ENCODE measurements around the gene AXIN2.
A peak's percentile ranks its signal among the peaks of the same experiment; 100 is the strongest.

AXIN2 gene

DNA sequence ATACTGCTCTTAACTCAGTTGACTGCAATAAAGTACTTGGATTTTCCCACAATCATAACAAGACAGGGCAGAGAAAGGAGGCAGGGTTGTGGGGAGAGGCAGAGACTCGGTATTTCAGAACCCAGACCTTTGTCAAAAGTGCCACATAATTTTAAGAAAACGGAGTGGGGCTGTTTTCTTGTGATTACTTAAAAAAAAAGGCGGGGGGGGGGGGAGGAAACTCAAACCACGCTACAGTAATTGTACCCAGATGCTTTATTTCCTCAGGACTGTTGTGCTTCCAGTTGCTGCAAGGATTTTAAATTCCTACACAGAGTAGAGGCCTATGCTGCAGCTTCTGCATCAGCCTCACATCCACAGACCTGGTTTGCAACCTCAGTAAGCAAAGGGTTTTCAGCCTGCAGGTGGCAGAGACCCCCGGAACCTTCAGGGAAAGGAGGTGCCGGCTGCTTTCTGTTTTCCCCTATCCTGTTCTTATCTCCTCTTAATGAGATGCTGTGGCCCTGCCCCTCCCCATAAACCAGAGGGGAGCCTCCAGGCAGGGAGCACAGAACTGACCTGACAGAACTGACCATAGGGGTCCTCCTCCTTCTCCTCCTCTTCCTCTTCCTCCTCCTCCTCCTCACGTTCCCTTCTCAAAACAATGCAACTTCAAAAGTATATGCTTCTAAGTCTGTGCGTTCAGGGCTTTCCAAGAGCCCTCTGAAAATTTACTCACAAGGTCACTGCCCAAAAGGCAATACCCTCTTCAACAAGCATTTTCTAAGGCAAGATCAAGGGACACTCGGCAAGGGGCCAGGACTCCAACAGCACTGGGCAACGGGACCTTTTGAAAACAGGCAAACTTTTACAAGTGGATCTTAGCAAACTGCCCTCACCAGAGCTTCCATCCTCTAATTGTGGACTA lies 7.5 kb downstream of the AXIN2 start:
- DNase-seq = peak; percentile 32

GRCh38 chr17:65553009-65553645 lies 8.3 kb downstream of the AXIN2 start:
- DNase-seq = no peak

- DNase-seq = no peak
Measured at GRCh38 chr17:65552214-65552613, 9.2 kb downstream of the AXIN2 start.

DNA sequence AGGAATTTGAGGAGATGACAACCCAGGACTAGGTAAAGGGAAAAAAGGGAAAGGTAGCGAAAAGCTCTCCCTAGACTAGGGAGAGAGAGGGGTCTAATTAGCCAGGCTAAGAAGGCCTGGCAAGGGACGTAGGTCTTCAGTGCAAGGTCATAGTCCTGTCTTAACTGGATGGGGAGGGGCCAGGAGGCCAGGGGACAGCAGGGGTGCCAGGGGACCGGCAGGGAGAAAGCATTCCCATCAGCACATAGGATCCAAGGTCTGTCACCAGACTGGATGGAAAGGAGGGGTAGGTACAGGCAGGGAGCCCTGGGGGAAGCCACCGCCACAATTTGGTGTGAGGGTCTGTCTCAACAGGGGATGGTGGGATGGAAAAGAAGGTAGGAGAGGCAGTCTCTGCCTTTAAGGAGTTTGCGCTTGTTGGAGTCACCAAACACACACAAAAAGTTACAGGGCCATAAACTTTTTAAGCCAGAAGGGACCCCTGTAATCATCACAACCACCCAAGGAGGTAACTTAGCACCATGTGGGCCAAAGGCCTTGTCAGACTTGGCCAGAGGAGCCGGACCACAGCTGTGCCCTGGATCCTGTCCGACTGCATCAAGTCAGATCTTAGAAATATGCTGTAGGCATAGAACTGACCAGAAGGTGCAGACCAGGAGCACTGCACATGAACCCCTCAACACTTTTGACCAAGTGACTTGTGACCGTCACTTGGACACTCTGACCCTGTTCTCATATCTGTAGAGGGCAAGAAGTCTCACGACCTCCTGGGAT lies 10.0 kb downstream of the AXIN2 start:
- no peak for DNase-seq

DNA sequence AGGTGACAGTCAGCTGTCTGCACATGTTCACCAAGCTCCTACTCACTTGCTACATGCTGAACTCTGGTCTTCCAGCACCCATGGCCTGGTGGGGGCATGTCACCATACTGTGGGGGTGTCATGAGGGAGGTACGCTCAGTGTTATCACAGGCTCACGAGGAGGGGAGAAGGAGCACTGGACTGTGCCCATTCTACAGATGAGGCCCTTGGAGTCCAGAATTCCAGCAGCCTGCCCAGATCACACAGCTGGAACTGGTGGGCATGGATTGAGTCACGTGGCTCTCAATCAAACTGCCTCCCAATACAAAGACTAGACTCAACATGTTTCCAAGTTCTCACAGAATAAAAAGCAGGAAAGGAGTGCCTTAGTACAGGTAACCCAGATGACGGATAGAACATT lies 10.7 kb downstream of the AXIN2 start:
- no peak for DNase-seq

DNA sequence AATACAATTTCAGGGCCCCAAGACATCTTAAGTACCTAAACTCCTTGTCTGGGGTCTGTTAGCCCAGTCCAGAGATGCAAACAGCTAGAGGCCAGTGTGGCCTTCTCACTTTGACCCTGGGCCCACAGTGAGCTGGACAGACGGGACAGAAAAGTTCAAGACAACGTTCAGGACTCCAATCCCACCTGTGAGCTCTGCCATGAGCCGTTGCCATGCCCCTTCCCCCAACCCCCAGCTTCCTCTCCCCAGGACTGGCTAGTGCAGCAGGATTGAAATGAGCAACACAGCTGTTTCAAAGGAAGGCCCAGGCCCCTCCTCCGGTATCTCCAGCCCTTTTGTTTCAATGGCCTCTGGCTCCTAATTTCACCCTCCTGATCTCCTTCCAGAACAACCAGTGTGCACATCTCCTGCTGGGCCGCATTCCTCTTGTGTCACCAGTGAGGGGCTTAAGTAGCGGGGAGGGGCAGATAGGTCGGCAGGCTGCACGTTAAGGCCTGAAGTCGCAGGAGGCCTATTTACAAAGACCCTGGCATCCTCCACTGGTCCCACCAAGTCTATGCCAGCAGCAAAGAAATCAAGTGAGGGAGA lies 11.3 kb downstream of the AXIN2 start:
- no peak for DNase-seq

DNA sequence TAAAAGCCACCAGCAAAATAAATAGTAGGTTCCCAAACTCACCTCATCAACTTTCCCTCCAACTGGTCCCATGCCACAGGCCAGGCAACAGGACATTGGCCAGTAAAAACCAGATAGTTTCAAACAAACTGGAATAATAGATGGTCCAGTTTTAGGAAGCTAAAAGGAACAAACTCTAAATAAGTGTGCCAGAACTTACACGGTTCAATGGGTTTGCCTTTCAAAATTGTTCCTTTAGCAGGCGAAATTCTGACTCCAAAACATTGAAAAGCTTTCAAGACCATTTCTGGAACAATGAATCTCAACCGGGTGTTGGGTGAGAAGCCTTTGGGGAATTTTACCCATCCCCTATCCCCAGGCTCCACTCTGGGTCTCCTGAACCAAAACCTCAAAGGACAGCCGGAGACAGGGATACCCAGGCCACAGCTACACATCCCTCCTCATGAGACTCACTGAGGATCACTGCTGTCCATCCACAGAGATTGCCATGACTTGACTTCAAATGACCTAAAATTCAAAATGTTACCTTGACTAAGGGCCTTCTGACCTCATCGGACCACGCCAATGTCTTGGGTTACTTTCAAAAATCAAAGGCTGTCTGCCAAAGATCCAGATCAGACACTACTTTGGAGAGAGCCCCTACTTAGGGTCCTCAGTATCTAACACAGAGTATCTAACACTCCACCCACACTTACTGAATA lies 13.0 kb downstream of the AXIN2 start:
- no peak for DNase-seq

DNA sequence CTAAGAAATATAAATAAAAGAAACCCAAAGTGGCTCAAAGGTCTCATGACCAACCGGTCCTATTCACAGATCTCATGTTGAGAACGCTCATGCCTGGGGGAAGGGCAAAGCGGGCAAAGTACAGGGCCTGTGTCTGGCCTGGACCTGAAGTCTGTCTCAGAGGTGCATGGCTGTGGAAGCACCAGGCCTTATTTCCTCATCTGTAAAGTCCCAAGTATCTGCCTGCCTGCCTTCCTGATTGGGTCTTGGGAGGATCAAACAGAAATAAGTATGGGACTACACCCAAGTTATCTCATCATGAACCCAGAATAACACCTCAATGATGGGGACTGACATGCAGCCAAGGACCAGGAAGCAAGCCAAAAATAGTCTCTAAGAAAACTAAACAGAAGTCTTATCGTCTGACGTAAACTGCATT lies 14.2 kb downstream of the AXIN2 start:
- DNase-seq = no peak

DNA sequence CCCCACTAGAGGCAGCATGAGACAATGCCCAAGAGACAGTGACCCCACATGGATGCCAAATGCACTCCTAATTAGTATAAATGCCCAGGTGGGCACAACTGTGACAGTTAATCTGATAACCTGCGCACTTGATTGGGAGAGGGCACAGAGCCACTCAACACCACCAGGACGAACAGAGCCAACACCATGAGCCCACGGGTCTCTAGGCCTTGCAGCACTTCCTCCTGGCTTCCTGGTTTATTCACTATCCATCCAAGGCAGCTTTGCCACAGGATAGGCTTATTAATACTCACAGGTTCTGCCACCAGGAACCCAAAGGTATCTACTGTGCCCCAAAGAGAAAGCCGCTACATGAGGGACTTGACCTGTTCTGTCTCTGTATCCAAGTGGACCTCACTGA lies 14.9 kb downstream of the AXIN2 start:
- no peak for DNase-seq

GRCh38 chr17:65545705-65546523 lies 15.5 kb downstream of the AXIN2 start:
- DNase-seq = no peak

- DNase-seq = no peak
Measured at GRCh38 chr17:65544672-65545071, 16.8 kb downstream of the AXIN2 start.

- DNase-seq = no peak
Measured at GRCh38 chr17:65542610-65543009, 18.8 kb downstream of the AXIN2 start.

DNA sequence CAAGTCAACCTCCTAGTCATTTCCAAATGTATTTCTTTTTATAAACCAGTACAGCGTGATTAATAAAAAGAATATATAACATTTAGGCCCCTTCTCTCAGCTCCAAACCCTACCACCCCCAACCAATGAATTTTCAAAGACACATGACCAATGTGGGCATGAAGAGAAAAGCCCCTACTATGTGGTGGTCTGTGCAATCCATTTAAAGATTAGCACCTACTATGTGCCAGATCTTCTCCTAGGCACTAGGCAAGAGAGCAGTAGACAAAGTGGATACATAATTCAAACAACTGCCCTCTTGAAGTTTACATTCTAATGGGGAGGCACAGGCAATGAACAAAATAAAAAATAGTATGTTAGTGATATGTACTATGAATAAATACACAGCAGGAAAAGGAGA lies 19.4 kb downstream of the AXIN2 start:
- no peak for DNase-seq

GRCh38 chr17:65541453-65541852 lies 20.0 kb downstream of the AXIN2 start:
- DNase-seq = no peak

DNA sequence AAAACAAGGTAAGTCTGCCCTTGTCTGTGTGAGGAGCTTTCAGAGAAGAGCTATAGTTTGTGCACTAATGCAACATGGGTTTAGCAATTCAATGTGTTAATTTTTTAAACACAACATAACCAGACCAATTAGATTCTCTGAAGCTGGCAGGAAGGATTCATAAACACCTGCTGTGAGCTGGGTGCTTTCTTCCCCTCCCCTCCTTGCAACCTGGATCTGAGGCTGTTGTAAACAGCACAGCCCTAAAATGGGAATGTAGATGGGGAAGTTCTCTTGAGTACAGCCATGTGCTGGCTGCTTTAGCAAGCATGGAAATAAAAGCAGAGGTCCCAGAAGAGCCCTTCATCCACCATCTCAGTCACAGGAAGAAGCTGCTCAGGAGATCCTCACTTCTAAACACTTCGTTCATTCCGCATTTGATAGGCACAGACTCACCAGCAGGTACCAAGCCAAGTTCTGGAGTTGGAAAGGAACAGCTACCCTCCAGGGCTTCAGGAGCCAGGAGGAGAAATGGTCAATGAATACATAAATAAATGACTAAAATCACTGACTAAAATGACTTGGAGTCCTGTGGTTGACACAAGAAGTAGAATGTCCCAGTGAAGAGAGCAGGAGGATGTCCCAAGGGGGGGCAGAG lies 21.7 kb downstream of the AXIN2 start:
- DNase-seq = no peak

- DNase-seq = no peak
Measured at GRCh38 chr17:65538675-65539529, 22.5 kb downstream of the AXIN2 start.

DNA sequence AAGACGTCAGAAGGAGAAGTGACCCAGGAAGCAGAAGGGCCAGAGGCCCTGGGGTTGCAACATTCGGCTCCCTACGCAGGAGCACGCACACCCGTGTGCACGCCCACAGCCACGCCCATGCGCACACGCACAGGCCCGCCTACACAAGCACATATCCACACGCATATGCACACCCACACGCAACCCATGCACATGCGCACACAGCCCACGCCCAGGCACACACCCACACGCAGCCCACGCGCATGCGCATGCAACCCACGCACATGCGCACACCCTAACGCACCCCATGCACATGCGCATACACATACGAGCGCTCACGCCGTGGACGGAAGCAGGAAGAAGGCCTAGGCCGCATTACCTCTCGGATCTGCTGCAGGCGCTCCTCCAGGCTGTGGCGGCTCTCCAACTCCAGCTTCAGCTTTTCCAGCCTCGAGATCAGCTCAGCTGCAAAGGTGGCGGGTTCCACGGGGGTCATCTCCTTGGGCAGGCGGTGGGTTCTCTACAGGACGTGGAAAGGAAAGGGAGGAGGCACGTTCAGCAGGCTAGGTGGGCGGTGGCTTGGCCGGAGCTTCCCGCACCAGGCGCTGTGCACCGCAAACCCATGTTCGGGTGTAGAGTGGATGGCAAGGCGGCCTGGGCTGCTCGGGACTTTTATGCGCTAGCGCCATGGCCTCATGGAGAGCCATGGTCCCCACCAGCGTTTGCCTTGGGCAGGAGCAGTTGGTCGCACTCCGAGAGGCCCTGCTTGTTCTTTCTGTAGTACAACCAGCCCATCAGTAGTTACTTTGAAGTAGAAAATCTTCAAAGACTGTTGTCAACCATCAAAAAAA lies 23.4 kb downstream of the AXIN2 start:
- DNase-seq = peak; percentile 64

DNA sequence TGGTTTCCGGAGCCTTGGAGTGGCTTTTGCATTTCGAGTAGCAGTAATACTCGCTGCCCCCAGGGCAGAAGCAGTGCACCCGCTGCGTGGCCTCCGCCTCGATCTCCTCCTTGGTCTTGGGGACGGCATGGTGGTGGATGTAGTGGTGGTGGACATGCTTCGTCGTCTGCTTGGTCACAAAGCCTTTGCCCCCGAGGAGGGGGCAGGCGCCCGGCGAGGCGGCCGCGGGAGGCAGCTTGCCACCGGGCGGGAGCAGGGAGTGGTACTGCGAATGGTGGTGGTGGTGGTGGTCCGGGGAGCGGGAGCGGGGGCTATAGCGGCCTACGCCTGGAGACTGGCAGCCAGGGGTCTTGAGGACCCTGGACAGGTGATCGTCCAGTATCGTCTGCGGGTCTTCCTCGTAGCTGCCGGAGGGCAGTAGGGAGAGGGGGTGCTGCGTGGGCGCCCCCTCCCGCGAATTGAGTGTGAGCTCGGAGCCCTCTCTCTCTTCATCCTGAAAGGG lies 24.1 kb downstream of the AXIN2 start:
- DNase-seq = no peak
